Liver (tissue), 9 donors: ENCODE data around the gene TIFAB. TPM values are rescaled to one million over a fixed set of nuclear protein-coding genes. Genes with fewer than 3 reads are reported as not detected.

Source experiments
- DNase-seq: peaks from one replicate; pipeline ENCODE4 v3.0.0-alpha.2; 2017; ENCODE audit warnings: low spot score
- H3K27ac ChIP-seq, 2 donors: one replicate each; pipeline ENCODE4 v1.7.0; 2013; ENCODE audit warnings: inconsistent platforms in 2 of 2, low read length in 2 of 2, control low read depth in 1 of 2, low read depth in 1 of 2, mild to moderate bottlenecking in 1 of 2
- H3K27me3 ChIP-seq, 4 donors: one replicate each; pipeline versions ENCODE4 v1.6.1 to v1.7.0; 2013; ENCODE audit warnings: low read length in 3 of 4, inconsistent platforms in 1 of 4, mild to moderate bottlenecking in 1 of 4, moderate library complexity in 1 of 4; ENCODE audit not compliant: control insufficient read depth in 4 of 4, insufficient read depth in 4 of 4
- H3K36me3 ChIP-seq, 4 donors: one replicate each; pipeline versions ENCODE4 v1.6.1 to v1.7.0; 2013; ENCODE audit warnings: low read length in 3 of 4, mild to moderate bottlenecking in 3 of 4, low read depth in 1 of 4, moderate library complexity in 1 of 4; ENCODE audit not compliant: control insufficient read depth in 4 of 4, insufficient read depth in 3 of 4
- H3K4me1 ChIP-seq, 4 donors: one replicate each; pipeline versions ENCODE4 v1.6.1 to v1.7.0; 2013; ENCODE audit warnings: low read length in 3 of 4, mild to moderate bottlenecking in 3 of 4, moderate library complexity in 1 of 4; ENCODE audit not compliant: control insufficient read depth in 4 of 4, insufficient read depth in 4 of 4
- H3K4me3 ChIP-seq, 3 donors: one replicate each; pipeline versions ENCODE4 v1.6.1 to v1.7.0; 2013; ENCODE audit warnings: low read length in 3 of 3, control low read depth in 1 of 3, low read depth in 1 of 3, mild to moderate bottlenecking in 1 of 3
- H3K9ac ChIP-seq, 2 donors: one replicate each; pipeline ENCODE4 v1.7.0; 2013; ENCODE audit warnings: low read length in 2 of 2, mild to moderate bottlenecking in 2 of 2, moderate library complexity in 2 of 2, control low read depth in 1 of 2, low read depth in 1 of 2
- H3K9me3 ChIP-seq, 4 donors: one replicate each; pipeline versions ENCODE4 v1.6.1 to v1.7.0; 2013; ENCODE audit warnings: low read length in 3 of 4; ENCODE audit not compliant: control insufficient read depth in 4 of 4
- ATF3 ChIP-seq: IDR thresholded peaks from 2 replicates; pipeline ENCODE4 v1.6.1; 2016; ENCODE audit warnings: antibody characterized with exemption
- CTCF ChIP-seq: fragments of 150-350 bp; IDR thresholded peaks from 2 replicates; pipeline ENCODE4 v1.5.1; 2017; ENCODE audit warnings: improper control_type of control experiment, low read depth, low read length; ENCODE audit not compliant: missing input control
- EGR1 ChIP-seq, 2 donors: IDR thresholded peaks; 2 replicates each; pipeline ENCODE4 v1.6.1; 2016 to 2018; ENCODE audit warnings: antibody characterized with exemption in 2 of 2, low read depth in 2 of 2
- FOXA2 ChIP-seq: IDR thresholded peaks from 2 replicates; pipeline ENCODE4 v1.6.1; 2016; ENCODE audit warnings: antibody characterized with exemption
- GABPA ChIP-seq, 2 donors: IDR thresholded peaks in 1 of 2; conservative IDR thresholded peaks in 1 of 2; 2 replicates each; pipeline ENCODE4 v1.6.1; 2016; ENCODE audit warnings: antibody characterized with exemption in 2 of 2, mild to moderate bottlenecking in 1 of 2, moderate library complexity in 1 of 2
- HNF4A ChIP-seq, 2 donors: conservative IDR thresholded peaks; 2 replicates each; pipeline ENCODE4 v1.6.1; 2016; ENCODE audit warnings: antibody characterized with exemption in 2 of 2, mild to moderate bottlenecking in 2 of 2
- JUND ChIP-seq, 2 donors: IDR thresholded peaks; 2 replicates each; pipeline ENCODE4 v1.6.1; 2016; ENCODE audit warnings: antibody characterized with exemption in 2 of 2
- MAX ChIP-seq: IDR thresholded peaks from 2 replicates; pipeline ENCODE4 v1.6.1; 2016; ENCODE audit warnings: antibody characterized with exemption
- RAD21 ChIP-seq, 2 donors: IDR thresholded peaks; 2 replicates each; pipeline ENCODE4 v1.6.1; 2016; ENCODE audit warnings: antibody characterized with exemption in 2 of 2, mild to moderate bottlenecking in 2 of 2
- REST ChIP-seq: IDR thresholded peaks from 2 replicates; pipeline ENCODE4 v1.6.1; 2016; ENCODE audit warnings: antibody characterized with exemption, mild to moderate bottlenecking
- RXRA ChIP-seq, 2 donors: IDR thresholded peaks; 2 replicates each; pipeline ENCODE4 v1.6.1; 2017 to 2018; ENCODE audit warnings: antibody characterized with exemption in 2 of 2, mild to moderate bottlenecking in 1 of 2
- SP1 ChIP-seq: IDR thresholded peaks from 2 replicates; pipeline ENCODE4 v1.6.1; 2018; ENCODE audit warnings: antibody characterized with exemption, mild to moderate bottlenecking
- YY1 ChIP-seq: IDR thresholded peaks from 2 replicates; pipeline ENCODE4 v1.6.1; 2016; ENCODE audit warnings: antibody characterized with exemption, mild to moderate bottlenecking
- ZBTB33 ChIP-seq: IDR thresholded peaks from 2 replicates; pipeline ENCODE4 v1.6.1; 2016; ENCODE audit warnings: antibody characterized with exemption
- WGBS: extraction: QIAGEN DNeasy Blood & Tissue Kit; methylation state at CpG from one replicate; pipeline ENCODE4 v1.1.7; 2013; 5-methylcytosine and 5-hydroxymethylcytosine counted together
- polyA plus RNA-seq, 2 donors: library from polyadenylated mRNA; stranded (reverse) in 1 of 2; unstranded in 1 of 2; fragments of 200-250 nt in 1 of 2; fragments of >200 nt in 1 of 2; fragmentation: Nextera tagmentation in 1 of 2; extraction: Ambion mirVana in 1 of 2; gene quantifications; one replicate each; pipeline versions ENCODE4 v1.2.1 to v1.2.3, GENCODE V29; 2013 to 2015
- total RNA-seq, 2 donors: library from RNA; depleted of rRNA; stranded (reverse); fragments of >200 nt; gene quantifications; one replicate each; pipeline ENCODE4 v1.2.3, GENCODE V29; 2014
- donor health status: healthy.
- donor health status: healthy.
- donor health status: healthy.
- donor health status: healthy.
- donor health status: healthy.

The TIFAB gene
- total and polyA plus RNA-seq, 4 donors = 0.02 to 0.47 TPM; not detected in 2

GRCh38 chr5:135445306-135445985 is 6.7 kb downstream of the TIFAB start (continued):
- TF ChIP-seq CTCF = no peak
- no peak for TF ChIP-seq YY1
- no peak for TF ChIP-seq ATF3
- TF ChIP-seq SP1 = no peak
- no peak for TF ChIP-seq FOXA2
- TF ChIP-seq HNF4A (conservative IDR thresholded peaks at IDR 0.05) = no peak

GRCh38 chr5:135444881-135445280 is 7.3 kb downstream of the TIFAB start:
- H3K27ac ChIP-seq = no peak overlapping the region
- 91% methylated on average over 6 of the region's 6 CpGs for WGBS
- no peak for TF ChIP-seq ATF3
- no peak for TF ChIP-seq CTCF
- TF ChIP-seq SP1 = no peak
- no peak for TF ChIP-seq REST
- TF ChIP-seq ZBTB33 = no peak
- no peak for TF ChIP-seq EGR1 (IDR thresholded peaks at IDR 0.05; ENCODE audit: low read depth in 2 of 2)
- no peak for TF ChIP-seq RAD21 (IDR thresholded peaks at IDR 0.05)
- TF ChIP-seq MAX = no peak
- no peak for TF ChIP-seq JUND (IDR thresholded peaks at IDR 0.05)
- TF ChIP-seq YY1 = no peak
- TF ChIP-seq GABPA (IDR thresholded peaks at IDR 0.05 in 1 of 2, conservative IDR thresholded peaks at IDR 0.05 in 1 of 2) = no peak
- no peak for TF ChIP-seq RXRA (IDR thresholded peaks at IDR 0.05)
- H3K27me3 ChIP-seq = no peaks in the 10 kb centered on the region
- no peak overlapping the region for H3K9ac ChIP-seq
- H3K4me3 ChIP-seq = no peak overlapping the region
- H3K36me3 ChIP-seq = no peaks in the 10 kb centered on the region
- peaks cover 0 to 4% (median 1%) of the 10 kb centered on the region in 4 donors for H3K9me3 ChIP-seq
- H3K4me1 ChIP-seq = no peaks in the 10 kb centered on the region
- DNase-seq = no peak
